DMS114 treated with DMSO at 0.1 percent for 48 hours (cell line): ENCODE measurements around the gene PIM2.
"Not testable (repeated sequence)": the region's sequence is repeated elsewhere in the genome, so short reads cannot be mapped to it uniquely, and the experiment has no call there.

ENCODE experiments used
- DNase-seq: peaks from one replicate; lab custom pipeline; 2025; ENCODE audit not compliant: unreplicated experiment; lab: John Stamatoyannopoulos, UW

The PIM2 gene

DNA sequence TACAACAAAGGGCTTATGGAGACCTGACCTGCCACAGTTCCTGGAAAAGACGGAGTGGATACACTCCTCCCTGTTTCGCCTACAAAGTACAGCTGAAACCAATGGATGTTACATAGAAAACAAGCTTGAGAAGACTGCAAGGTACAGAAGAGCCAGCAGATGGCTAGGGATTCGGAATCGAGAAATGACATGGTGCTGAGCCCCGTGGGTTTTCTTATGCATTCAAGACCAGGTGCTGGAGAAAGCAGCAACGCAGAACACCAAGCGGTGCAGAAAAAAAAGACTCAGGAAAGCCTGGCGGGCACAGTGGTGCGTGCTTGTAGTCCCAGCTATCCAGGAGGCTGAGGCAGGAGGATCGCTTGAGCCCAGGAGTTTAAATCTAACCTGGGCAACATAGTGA, 35.1 kb downstream of the PIM2 start:
- DNase-seq = no peak

- not testable (repeated sequence) for DNase-seq
Measured at GRCh38 chrX:48876944-48877343, 41.9 kb downstream of the PIM2 start.

DNA sequence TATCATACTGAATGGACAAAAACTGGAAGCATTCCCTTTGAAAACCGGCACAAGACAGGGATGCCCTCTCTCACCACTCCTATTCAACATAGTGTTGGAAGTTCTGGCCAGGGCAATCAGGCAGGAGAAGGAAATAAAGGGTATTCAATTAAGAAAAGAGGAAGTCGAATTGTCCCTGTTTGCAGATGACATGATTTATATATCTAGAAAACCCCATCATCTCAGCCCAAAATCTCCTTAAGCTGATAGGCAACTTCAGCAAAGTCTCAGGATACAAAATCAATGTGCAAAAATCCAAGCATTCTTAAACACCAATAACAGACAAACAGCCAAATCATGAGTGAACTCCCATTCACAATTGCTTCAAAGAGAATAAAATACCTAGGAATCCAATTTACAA, 46.8 kb downstream of the PIM2 start:
- DNase-seq = not testable (repeated sequence)

DNA sequence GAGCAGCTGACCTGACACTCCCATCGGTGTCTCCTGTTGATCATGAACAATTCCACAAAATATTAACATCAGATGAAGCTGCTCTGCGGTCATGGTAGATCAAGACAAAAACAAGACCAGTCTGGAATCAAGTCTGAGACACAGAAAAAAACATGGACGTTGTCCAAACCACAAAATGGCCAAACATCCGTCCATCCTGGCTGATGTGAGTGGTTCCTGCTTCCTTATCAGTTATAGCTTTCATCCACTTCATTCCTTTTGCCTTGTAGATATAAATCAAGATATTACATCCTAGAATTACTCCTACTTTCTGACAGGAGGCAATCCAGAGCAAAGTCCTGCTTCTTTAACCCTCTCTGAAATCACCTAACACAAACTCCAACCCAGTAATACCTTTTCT, 54.6 kb downstream of the PIM2 start:
- DNase-seq = no peak
